K562 (cell line): ENCODE data around the gene SYNJ2. TPM values are rescaled to one million over a fixed set of nuclear protein-coding genes. Genes with fewer than 3 reads are reported as not detected.
A peak's percentile ranks its signal among the peaks of the same experiment; 100 is the strongest.

Source experiments
- HNRNPK ChIP-seq: fragments of 200-400 bp; formaldehyde crosslinking; IDR thresholded peaks from one replicate; pipeline ENCODE4 v1.6.1; 2018; ENCODE audit warnings: mild to moderate bottlenecking, low read depth, low read length; ENCODE audit not compliant: poor library complexity, severe bottlenecking
- ID3 ChIP-seq, 2 experiments: fragments of 250-450 bp in 1 of 2; fragments of 450-650 bp in 1 of 2; sonication (Bioruptor Pico) in 1 of 2; IDR thresholded peaks; 2 replicates each; pipeline versions ENCODE4 v1.6.1 to v1.8.0; 2016 to 2021; ENCODE audit warnings: mild to moderate bottlenecking in 2 of 2, moderate library complexity in 2 of 2, missing compliant biosample characterization in 1 of 2, missing genetic modification characterization in 1 of 2
- SMAD3 ChIP-seq: fragments of 450-650 bp; formaldehyde crosslinking; conservative IDR thresholded peaks from 2 replicates; pipeline ENCODE4 v1.4.0; 2020; ENCODE audit warnings: mild to moderate bottlenecking
- THRB ChIP-seq: fragments of 450-650 bp; formaldehyde crosslinking; conservative IDR thresholded peaks from 2 replicates; pipeline ENCODE4 v1.4.0; 2022; ENCODE audit warnings: mild to moderate bottlenecking, missing genetic modification characterization
- ZFPM2 ChIP-seq: fragments of 250-450 bp; sonication (Bioruptor Pico); IDR thresholded peaks from 2 replicates; pipeline ENCODE4 v1.5.1; 2022; ENCODE audit warnings: mild to moderate bottlenecking
- ZNF57 ChIP-seq: fragments of 450-650 bp; formaldehyde crosslinking; IDR thresholded peaks from 2 replicates; pipeline ENCODE4 v1.4.0; 2020; ENCODE audit warnings: mild to moderate bottlenecking, moderate library complexity
- ZNF639 ChIP-seq, 2 experiments: fragments of 200-800 bp in 1 of 2; sonication (Bioruptor generic) in 1 of 2; sonication (generic) in 1 of 2; formaldehyde crosslinking in 1 of 2; IDR thresholded peaks in 1 of 2; conservative IDR thresholded peaks in 1 of 2; 2 replicates each; pipeline versions ENCODE4 v1.5.0 to v1.6.1; 2016 to 2020; ENCODE audit warnings: missing compliant biosample characterization in 1 of 2, missing genetic modification characterization in 1 of 2, missing genetic modification reagents in 1 of 2
- ZNF655 ChIP-seq: fragments of 250-450 bp; sonication (Bioruptor Pico); IDR thresholded peaks from 2 replicates; pipeline ENCODE4 v1.5.0; 2021
- polyA plus RNA-seq, 8 experiments: library from polyadenylated mRNA; depleted of rRNA in 4 of 8; stranded (reverse) in 5 of 8; unstranded in 3 of 8; fragments of >200 nt; fragmentation: Nextera tagmentation in 2 of 8; fragmentation: Illumina TruSeq in 1 of 8; extraction: Ambion mirVana in 2 of 8; extraction: Trizol in 1 of 8; gene quantifications; 2 replicates each; pipeline versions ENCODE4 v1.2.1 to v1.2.3, GENCODE V29; 2011 to 2014; ENCODE audit warnings: inconsistent platforms in 1 of 8, missing spikeins in 1 of 8
- total RNA-seq, 7 experiments: library from RNA; depleted of rRNA in 6 of 7; stranded (reverse); fragments of >200 nt in 6 of 7; fragmentation: Illumina TruSeq in 2 of 7; extraction: Trizol in 2 of 7; gene quantifications; 2 replicates each; pipeline versions ENCODE4 v1.2.1 to v1.2.3, GENCODE V29; 2011 to 2021; ENCODE audit warnings: low replicate concordance in 1 of 7

Gene SYNJ2
- total and polyA plus RNA-seq, 9 of the 15 experiments (the other 6 are each of a cell fraction or from before 2014, with no cell fraction given) = 3.0 to 27.7 (median 17.8) TPM

DNA sequence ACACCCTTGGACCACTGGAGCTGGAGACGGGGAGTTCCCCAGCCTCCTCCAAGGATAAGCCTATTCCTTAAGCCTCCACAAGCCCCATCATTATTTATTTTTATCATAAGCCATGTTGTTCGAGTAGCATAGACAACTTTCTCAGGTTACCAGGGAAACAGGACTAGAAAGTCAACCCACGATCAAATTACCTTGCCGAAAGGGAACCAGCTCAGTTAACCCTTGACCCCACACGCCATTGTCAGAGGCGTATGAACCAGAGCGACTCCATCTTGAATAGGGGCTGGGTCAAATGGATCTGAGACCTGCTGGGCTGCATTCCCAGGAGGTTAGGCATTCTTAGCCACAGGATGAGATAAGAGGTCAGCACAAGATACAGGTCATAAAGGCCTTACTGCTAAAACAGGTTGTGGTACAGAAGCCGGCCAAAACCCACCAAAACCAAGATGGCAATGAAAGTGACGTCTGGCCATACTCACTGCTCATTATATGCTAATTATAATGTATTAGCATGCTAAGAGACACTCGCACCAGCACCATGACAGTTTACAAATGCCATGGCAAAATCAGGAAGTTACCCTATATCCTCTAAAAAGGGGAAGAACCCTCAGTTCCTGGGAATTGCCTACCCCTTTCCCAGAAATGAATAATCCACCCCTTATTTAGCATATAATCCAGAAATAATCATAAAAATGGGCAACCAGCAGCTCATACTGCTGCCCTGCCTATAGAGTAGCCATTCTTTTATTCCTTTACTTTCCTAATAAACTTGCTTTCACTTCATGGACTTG, 22.4 kb downstream of the SYNJ2 start (continued):
- peak; percentile 92 for TF ChIP-seq ID3 (CRISPR knock-in tag; IDR thresholded peaks at IDR 0.05)
- peak; percentile 100 for TF ChIP-seq ID3 (tag; IDR thresholded peaks at IDR 0.05)
- TF ChIP-seq ZNF639 (CRISPR knock-in tag; conservative IDR thresholded peaks at IDR 0.05 in 1 of 2, IDR thresholded peaks at IDR 0.05 in 1 of 2) = peak in 1 of 2 experiments; percentile 99; a peak in 2 of 4 replicates
- peak; percentile 99 for TF ChIP-seq SMAD3 (CRISPR knock-in tag)
- peak; percentile 93 for TF ChIP-seq ZNF57
- no peak for TF ChIP-seq HNRNPK
- peak; percentile 66; the same call in 1 of the 2 replicates for TF ChIP-seq ZNF655 (CRISPR knock-in tag)
- peak; percentile 99 for TF ChIP-seq THRB (CRISPR knock-in tag)
- peak; percentile 86 for TF ChIP-seq ZFPM2 (CRISPR knock-in tag)
